Stimulated activated CD8-positive, alpha-beta memory T cell treated with anti-CD3 and anti-CD28 coated beads, Interleukin-2, amount 100 ng/mL, for 1 hour (primary cell): ENCODE results near the gene BEND7.
"Not testable (repeated sequence)": the region's sequence is repeated elsewhere in the genome, so short reads cannot be mapped to it uniquely, and the experiment has no call there.

Experiments
- DNase-seq, 2 donors: peaks; one replicate each; pipeline ENCODE4 v3.0.0-alpha.2; 2020; ENCODE audit warnings: low read depth in 2 of 2

Gene BEND7, protein sequence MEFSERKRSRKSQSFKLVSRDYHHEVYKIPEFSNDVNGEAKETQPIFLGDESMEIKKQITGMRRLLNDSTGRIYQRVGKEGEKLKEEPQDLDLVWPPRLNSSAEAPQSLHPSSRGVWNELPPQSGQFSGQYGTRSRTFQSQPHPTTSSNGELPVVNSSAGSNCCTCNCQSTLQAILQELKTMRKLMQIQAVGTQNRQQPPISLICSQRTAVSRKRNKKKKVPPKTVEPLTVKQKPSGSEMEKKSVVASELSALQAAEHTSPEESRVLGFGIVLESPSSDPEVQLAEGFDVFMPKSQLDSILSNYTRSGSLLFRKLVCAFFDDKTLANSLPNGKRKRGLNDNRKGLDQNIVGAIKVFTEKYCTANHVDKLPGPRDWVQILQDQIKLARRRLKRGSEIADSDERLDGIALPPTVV

DNA sequence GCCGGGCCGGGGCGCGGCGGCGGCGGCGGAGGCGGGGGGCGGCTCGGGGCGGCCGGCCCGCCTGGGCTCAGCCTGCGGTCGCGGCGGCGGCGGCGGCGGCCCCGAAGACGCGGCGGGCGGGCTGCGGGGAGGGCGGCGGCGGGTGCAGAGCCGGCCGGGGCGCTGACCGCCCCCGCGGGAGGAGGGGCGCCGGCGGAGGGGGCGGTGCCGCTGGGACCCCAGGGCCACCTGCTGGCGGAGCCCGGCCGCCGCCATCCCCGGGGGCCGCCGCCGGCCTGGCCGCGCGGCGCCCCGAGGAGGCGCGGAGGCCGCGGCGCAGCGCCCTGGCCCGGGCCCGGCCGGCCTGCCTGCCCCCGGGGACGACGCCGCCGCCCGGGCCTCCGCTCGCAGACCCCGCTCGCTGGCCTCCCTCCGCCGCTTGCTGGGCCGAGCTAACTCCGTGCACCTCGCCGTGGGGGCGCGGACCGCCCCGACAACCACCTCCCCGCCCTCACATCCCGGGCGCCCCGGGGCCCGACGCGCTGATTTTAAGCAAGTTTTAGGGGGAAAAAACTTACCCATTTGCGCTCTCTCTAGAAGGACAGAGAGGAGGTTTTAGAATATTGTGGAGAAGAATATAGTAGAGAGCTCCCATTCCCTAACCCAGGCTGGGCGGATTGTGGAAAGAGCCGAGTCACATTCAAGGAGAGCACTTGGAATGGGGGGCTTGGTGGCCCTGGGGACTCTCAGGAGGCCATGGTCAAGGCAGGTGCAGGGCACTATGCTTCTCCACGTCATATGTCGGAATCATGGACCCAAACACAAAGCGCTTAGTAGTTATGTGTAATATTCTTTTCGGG lies at the start of gene BEND7:
Gene BEND7 (minus strand): TSS at position 140 of the 839 bp plus-strand sequence. CDS start 481 bp downstream, outside the sequence.
- no peak for DNase-seq

DNA sequence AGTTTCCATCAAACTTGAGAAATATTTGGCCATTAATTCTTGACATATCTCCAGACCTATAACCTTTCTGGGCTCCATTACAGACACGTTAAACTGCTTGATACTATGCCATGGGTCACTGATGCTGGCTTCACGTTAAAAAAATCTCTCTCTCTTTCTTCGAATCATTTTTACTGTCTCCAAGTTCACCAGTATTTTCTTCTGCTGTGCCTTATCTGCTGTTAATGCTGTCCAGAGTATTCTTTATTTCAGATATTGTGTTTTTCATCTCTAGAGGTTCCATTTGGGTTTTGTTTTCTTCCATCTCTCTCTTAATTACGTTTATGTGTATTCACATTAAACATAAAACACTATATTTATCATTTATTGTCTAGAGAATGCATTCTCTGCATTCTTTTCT lies 45.1 kb upstream of the BEND7 start:
- no peak for DNase-seq

DNA sequence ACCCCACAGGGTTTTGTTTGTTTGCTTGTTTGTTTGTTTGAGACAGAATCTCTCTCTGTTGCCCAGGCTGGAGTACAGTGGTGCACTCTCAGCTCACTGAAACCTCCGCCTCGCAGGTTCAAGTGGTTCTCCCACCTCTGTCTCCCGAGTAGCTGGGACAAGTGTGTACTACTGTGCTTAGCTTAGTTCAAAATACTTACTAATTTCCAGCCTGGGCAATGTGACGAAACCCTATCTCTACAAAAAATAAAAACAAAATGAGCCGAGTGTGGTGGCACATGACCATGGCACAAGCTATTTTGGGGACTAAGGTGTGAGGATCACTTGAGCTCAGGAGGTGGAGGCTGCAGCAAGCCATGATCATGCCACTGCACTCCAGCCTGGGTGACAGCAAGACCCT lies 42.7 kb upstream of the BEND7 start:
- DNase-seq = no peak

DNA sequence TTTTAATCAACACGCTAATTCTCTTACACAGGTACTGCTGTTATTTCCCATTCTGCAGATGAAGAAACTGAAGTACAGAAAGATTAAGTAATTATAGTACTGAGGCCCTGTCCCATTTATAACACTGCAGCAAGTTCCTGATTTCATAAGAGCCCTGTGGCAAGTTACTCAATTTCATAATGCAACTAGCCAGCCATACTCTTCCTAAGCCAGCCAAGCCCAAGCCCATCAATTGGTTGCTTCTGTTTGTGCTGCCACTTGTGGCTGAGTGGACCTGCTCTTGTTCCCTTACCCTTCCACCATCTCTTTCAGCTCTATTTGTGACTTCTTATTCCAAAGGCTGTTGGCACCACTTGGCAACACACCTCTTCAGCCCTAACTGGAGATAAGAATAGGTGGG lies 38.2 kb upstream of the BEND7 start:
- DNase-seq = no peak

DNA sequence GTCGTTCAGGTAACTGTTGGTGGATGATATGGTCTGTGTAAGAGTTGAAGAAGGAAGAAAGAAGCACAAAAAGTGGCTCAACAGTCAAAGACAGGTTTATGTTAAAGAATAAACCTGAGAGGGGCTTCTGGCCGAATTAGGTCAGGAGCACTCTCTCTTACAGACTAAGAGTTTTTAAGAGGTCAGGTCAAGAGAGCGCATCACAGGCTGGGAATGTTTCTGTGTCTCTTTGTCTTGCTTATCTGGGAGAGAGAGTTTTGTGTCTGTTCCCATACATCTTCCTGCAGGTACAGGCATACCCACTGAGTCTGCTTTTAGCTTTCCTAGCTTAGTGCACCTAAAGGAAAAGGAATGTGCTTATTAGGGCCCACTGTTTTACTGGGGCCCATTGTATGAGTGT lies 35.8 kb upstream of the BEND7 start:
- no peak for DNase-seq

DNA sequence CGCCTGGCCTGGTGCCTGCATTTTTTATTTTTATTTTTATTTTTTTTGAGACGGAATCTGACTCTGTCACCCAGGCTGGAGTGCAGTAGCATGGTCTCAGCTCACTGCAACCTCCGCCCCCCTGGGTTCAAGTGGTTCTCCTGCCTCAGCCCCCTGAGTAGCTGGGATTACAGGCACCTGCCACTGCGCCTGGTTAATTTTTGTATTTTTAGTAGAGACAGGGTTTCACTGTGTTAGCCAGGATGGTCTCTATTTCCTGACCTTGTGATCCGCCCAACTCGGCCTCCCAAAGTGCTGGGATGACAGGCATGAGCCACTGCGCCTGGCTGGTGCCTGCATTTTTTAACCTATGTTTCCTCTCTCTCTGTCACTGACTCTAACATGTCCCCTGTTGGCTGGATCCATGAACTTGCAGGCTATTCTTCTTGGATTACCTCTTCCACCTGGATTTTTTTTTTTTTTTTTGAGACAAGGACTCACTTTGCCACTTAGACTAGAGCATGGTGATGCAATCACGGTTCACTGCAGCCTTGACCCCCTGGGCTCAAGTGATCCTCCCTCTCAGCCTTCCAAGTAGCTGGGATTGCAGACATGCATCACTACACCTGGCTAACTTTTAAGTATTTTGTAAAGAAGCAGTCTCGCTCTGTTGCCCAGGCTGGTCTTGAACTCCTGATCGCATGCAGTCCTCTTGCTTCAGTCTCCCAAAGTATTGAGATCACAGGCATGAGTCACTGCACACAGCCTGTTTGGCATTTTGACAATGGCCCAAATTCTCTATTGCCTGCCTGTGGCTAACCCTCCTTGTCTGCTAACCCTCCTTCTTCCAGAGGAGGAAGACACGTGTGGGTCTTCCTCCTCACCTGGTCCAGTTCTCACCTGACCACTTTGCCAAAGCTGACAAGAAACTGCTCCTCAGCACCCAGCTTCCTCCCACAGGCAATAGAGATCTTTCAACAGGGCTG lies 34.9 kb upstream of the BEND7 start:
- no peak for DNase-seq

DNA sequence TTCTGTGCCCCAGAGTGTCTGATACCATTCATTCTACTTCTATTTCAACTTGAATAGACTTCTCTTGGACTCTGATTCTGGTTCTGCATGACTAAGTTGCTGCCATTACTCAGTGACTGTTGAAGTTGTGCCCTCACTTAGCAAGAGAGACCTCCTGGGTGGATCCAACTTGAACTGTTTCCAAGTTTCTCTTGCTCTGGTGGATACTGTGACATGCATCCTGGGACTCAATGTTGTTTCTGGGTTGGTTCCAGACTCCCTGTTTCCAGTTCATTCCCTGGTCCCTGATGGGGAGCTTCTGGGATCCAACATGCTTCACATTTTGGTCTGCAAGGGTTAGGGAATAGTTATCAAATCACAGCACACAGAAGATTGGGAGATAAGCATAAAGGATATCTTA lies 31.8 kb upstream of the BEND7 start:
- DNase-seq = no peak

DNA sequence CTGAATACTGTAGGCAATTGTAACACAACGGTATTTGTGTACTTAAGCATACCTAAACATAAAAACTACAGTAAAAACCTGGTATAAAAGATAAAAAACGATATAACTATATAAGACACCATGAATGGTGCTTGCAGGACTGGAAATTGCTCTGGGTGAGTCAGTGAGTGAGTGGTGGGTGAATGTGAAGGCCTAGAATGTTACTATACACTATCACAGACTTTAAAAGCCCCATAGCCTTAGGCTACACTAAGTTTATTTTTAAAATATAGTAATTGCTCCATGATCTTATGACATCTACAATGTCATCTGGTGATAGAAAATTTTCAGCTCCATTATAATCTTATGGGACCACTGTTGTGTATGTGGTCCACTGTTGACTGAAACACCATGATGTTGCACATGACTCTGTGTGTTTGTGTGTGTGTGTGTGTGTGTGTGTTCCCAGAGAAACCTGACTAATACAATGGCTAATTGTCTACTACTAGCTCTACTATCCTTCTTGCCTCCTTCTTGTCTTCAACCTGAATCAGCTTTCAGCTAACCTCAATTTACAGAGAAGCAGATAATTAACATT lies 30.4 kb upstream of the BEND7 start:
- no peak for DNase-seq

DNA sequence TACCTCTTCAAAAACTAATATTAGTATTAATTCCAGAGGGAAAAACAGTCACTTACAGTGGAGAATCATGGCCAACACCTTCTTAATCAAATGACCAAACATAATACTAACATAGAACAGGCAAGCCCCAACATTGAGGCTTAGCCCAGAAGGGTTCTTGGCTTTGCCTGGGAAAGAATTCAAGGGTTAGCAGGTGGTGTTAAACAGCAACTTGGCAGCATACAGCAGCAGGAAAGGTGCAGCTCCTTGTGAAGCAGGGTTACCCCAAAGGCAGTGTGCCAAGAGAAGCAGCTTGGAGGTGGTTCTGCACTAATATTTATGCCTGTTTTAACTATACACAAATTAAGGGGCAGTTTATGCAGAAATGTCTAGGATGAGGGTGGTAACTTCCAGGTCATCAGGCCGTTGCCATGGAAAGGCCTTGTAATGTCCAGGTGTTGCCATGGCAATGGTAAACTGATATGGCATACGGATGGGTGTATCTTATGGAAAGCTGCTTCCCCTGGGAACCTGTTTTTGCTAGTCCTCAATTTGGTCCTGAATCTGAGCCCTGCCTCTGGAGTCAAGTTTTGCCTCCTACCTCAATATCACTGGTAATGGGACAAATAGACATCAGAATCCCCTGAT lies 27.2 kb upstream of the BEND7 start:
- DNase-seq = no peak

DNA sequence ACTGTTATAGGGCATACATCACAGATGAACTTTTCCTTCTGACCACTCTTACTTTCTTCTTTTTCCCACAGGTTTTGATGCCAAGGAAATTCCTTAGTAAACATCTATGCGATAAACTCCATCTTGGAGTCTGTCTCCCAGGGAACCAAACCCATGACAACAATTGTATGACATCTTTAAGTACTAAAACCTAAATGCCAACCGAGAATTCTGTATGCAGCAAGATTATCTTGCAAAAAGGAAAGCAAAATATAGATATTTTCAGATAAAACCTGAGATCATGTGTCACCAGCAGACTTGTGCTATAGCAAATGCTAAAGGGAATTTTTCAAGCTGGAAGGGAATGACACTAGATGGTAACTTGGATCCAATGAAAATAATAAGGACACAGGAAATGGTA lies 22.0 kb upstream of the BEND7 start:
- DNase-seq = no peak

DNA sequence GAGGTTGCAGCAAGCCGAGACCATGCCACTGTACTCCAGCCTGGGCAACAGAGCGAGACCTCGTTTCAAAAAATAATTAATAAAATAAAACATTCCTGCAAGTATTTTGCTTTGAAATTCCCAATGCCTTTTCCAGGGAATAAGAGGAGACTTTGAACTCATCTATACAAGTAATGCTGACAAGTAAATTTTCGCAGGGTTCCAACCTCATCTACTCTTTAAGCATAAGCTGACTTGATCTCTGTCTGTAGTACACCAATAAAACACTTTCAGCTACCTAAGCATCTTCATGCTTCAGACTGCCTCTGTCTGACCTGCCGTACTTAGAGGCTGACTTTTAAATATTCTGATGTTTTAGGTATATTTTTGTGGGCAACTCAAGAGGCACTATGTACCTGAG lies 13.7 kb upstream of the BEND7 start:
- DNase-seq = no peak

DNA sequence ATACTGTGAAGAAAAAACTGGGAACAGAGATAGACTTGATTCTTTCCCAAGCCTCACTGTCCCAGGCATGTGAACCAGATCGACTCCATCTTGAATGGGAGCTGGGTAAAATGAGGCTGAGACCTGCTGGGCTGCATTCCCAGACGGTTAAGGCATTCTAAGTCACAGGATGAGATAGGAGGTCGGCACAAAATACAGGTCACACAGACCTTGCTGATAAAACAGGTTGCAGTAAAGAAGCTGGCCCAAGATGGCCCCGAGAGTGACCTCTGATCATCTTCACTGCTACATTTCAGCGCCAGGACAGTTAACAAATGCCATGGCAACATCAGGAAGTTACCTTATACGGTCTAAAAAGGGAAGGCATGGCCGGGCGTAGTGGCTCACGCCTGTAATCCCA lies 9.2 kb upstream of the BEND7 start:
- not testable (repeated sequence) for DNase-seq

DNA sequence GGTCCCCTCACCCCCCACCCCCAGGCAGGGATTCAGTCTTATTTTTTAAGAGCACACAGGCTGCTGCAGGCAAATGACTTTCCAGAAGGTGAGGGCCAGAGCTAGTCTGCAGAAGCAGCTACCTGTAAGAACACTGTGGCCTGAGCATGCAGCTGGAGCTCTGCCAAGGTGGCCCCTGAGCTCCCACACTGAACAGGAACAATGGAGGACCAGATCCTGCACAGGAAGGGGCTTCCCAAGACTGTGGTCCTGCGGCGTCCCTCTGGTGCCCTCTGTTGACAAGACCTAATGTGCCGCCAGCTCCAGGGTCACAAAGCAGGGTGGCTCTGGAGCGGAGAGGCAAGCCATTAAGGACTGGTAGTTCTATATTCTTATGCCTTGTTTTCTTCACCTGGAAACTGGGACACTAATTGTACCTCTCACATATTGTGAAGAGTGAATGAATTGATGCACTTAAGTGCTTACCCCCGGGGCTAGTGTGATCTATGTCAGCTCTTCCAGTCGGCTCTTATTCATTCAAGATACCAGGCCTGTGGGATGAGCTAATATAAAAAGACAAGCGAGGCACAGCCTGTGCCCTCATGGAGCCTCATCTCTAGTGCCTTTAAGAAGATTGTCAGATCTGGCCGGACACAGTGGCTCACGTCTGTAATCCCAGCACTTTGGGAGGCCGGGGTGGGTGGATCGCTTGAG lies 8.0 kb upstream of the BEND7 start:
- no peak for DNase-seq

DNA sequence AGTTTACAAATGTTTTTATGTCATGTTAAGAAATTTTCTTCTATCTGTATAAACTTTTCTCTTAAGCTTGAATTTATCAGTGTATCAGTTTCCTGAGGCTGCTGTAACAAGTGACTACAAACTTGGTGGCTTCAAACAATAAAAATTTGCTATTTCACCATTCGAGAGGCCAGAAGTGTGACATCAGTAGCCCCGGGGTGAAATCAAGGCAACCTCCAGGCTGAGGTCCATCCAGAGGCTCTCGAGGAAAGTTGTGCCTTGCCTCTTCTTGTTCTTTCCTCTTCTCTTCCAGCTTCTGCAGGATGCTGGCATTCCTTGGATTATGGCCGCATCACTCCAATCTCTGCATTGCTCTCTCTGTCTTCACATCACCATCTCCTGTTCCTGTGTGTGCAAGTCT lies 6.5 kb upstream of the BEND7 start:
- DNase-seq = no peak

DNA sequence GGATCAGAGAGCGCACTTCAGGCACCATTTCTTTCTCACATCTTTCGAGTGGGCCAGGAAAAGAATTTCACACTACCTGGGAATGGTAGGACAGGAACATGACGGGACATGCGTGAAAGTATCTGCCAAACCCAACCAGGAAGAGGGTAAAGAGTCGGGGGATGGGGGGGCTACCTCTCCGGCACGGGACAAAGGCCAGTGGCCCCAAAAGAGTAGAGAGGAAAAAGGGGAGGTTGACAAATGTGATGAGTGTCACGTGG lies 830 bp upstream of the BEND7 start:
- no peak for DNase-seq

DNA sequence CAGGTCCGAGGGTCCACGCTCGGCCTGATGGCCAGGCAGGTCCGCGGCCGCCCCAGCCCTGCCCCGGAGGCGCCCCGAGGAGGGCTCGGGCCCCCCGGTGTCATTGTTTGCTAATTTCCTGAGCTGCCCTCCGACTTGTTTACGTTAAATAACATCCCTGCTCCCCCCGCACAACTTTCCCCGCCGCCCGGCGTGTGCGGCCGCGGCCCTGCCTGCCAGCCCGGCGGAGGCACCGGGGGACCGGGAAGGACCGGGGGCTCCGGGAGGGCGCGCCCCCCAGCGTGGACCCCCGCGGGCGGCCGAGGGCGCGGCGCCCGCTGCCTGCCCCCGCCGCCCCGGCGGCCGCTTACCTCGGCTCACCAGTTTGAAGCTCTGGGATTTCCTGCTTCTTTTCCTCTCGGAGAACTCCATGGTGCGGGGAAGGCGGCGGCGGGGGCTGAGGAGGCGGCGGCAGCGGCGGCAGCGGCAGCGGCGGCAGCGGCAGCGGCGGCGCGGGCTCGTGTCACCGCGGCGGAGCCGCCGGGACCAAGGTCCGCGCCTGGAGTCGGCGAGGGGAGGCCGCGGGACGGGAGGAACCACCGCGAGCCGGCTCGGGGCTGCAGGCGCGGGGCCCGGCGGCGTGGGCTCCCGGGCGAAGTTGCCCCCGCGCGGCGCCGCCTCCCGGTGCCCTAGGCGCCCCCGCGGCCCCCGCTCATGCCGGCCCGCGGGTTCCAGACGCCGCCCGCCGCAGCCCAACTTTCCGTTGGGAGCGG lies 515 bp downstream of the BEND7 start:
- DNase-seq = no peak

DNA sequence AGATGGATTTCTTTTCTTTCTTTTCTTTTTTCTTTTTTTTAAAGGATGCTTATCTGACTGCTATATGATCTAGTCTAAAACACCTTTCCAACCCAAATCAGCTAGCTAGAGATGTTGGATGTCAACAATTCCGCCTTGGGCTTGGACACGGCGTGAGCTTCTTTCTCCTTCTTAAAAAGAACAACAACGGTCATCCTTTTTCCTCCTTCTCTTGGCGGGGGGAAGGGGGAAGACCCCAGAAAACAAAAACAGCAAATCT lies 1.0 kb downstream of the BEND7 start:
- no peak for DNase-seq

DNA sequence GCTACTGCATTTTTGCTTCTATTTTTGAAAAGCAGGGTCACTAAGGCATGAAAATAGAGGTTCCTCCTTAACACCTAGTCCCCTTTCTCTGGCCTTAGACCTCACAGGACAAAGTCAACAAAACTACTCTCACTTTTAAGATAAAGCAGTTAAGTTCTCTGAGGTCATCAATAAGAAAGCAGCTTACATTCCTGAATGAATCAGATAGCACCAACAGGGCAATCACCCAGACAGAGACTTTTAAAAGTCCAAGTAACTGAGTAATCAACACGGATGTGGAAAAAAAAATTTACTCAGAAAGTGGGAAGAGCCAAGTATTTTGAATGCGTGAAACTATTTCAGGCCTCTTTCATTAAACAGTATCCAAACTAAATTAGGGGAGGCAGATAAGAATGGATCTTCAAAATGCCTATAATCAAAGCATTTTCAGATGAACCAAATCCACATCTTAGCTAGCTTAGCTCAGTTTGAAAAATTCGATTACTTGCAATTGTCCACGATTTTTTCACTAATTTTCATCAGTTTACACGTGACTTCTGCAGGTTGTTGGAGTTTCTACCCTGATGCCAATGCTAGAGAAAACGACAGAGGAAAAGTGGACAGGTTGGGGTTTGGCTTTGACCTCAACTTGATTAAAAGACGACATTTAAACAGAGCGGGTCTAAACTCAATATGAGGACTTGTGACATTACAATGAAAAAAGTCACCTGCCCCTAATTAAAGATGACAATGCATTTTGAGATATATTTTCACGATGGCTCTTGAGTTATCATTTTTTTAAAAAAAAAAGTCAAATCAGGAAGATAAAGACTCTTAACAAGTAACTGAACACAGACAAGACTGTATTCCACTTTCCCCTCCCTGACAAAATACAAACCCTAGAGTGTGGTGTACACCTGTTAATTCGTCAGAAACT lies 1.6 kb downstream of the BEND7 start:
- no peak for DNase-seq

DNA sequence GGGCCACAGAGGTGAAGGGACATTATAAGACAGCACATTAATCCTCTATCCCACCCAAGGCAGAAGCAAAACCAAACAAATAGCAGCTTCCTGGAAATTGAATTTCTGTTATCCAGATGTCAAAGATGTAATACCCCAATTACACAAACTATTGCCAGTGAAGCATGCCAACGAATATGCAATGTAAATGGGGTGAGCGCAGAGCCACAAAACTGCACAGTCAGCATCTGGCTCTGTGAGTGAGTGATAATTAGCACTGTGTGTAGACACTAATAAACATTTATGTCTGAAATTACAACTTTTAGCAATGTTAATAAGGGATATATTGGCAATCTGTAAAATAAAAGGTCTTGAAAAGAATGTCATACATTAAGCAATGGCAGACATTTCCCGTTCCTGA lies 3.2 kb downstream of the BEND7 start:
- no peak for DNase-seq
